ENCODE results near the gene FRK. TPM values are rescaled to one million over a fixed set of nuclear protein-coding genes. Genes with fewer than 3 reads are reported as not detected.

The FRK gene
- total RNA-seq, 3 donors from 2014 or later, result 8.0 to 25.8 (median 23.2) TPM

- Histone ChIP-seq H3K4me1 (ENCODE audit: low read depth) (no peaks in the 10 kb centered on the region), H3K36me3 (ENCODE audit: low read depth) (no peaks in the 10 kb centered on the region), H3K9me3 (no peaks in the 10 kb centered on the region), H3K4me3 (no peak overlapping the region)
- ATAC-seq (no peak), DNase-seq (no peak)
- intact Hi-C loops (cut with DNase I, micrococcal nuclease), result no loop called here
- no peak for TF ChIP-seq CTCF (IDR thresholded peaks at IDR 0.05)
These were observed 23.6 kb upstream of the FRK start for GRCh38 chr6:116084284-116084683.

GRCh38 chr6:116083052-116083451 lies 22.4 kb upstream of the FRK start:
- intact Hi-C loops (cut with DNase I, micrococcal nuclease), result no loop called here
- ATAC-seq, result no peak

GRCh38 chr6:116078945-116079344 lies 18.3 kb upstream of the FRK start:
- Histone ChIP-seq H3K9me3 (no peaks in the 10 kb centered on the region), H3K4me3 (no peak overlapping the region), H3K4me1 (ENCODE audit: low read depth) (no peaks in the 10 kb centered on the region), H3K36me3 (ENCODE audit: low read depth) (no peaks in the 10 kb centered on the region)
- ATAC-seq (no peak), DNase-seq (no peak)
- TF ChIP-seq CTCF (IDR thresholded peaks at IDR 0.05), result no peak
- intact Hi-C loops (cut with DNase I, micrococcal nuclease), result no loop called here

More at GRCh38 chr6:116083052-116083451, 22.4 kb upstream of the FRK start:
- Histone ChIP-seq H3K9me3 (no peaks in the 10 kb centered on the region), H3K4me1 (ENCODE audit: low read depth) (no peaks in the 10 kb centered on the region), H3K4me3 (no peak overlapping the region), H3K36me3 (ENCODE audit: low read depth) (no peaks in the 10 kb centered on the region)
- DNase-seq, result no peak
- no peak for TF ChIP-seq CTCF (IDR thresholded peaks at IDR 0.05)

GRCh38 chr6:116078522-116078921 lies 17.8 kb upstream of the FRK start:
- TF ChIP-seq CTCF (IDR thresholded peaks at IDR 0.05), result no peak
- intact Hi-C loops (cut with DNase I, micrococcal nuclease), result no loop called here
- Histone ChIP-seq H3K4me3 (no peak overlapping the region), H3K4me1 (ENCODE audit: low read depth) (no peaks in the 10 kb centered on the region), H3K36me3 (ENCODE audit: low read depth) (no peaks in the 10 kb centered on the region), H3K9me3 (no peaks in the 10 kb centered on the region)
- DNase-seq, result no peak
- no peak for ATAC-seq

GRCh38 chr6:116074732-116075390 lies 14.2 kb upstream of the FRK start:
- Histone ChIP-seq H3K9me3 (no peaks in the 10 kb centered on the region), H3K36me3 (ENCODE audit: low read depth) (no peaks in the 10 kb centered on the region), H3K4me1 (ENCODE audit: low read depth) (no peaks in the 10 kb centered on the region), H3K4me3 (no peak overlapping the region)
- intact Hi-C loops (cut with DNase I, micrococcal nuclease), result no loop called here
- no peak for TF ChIP-seq CTCF (IDR thresholded peaks at IDR 0.05)
- ATAC-seq, result no peak
- DNase-seq, result no peak
